Panc1 (cell line): Measurements from ENCODE around the gene SURF4.

Experiments used
- CTCF ChIP-seq: fragments of 450-650 bp; IDR thresholded peaks from 2 replicates; pipeline ENCODE4 v1.5.1; 2017; ENCODE audit warnings: mild to moderate bottlenecking
- POLR2AphosphoS5 ChIP-seq: IDR thresholded peaks from 2 replicates; pipeline ENCODE4 v1.6.1; 2012; ENCODE audit warnings: mild to moderate bottlenecking, low read depth, low read length, moderate library complexity

GRCh38 chr9:133332381-133332730 lies 43.5 kb downstream of the SURF4 start:
- TF ChIP-seq CTCF: no peak
- no peak for TF ChIP-seq POLR2AphosphoS5
